Upper lobe of left lung (tissue), 4 donors: Measurements from ENCODE around the gene P4HA3.
"Not testable (repeated sequence)": the region's sequence is repeated elsewhere in the genome, so short reads cannot be mapped to it uniquely, and the experiment has no call there.

Experiments
- EP300 ChIP-seq, 4 donors: sonication (generic); formaldehyde crosslinking; IDR thresholded peaks; one replicate each; pipeline ENCODE4 v1.5.1; 2017; ENCODE audit warnings: antibody characterized with exemption in 4 of 4, control low read depth in 2 of 4
- POLR2AphosphoS5 ChIP-seq, 2 donors: sonication (generic); formaldehyde crosslinking; IDR thresholded peaks; one replicate each; pipeline ENCODE4 v1.5.1; 2017; ENCODE audit warnings: antibody characterized with exemption in 2 of 2
- TF ChIP-seq, protein P1 (sequence below), 6 experiments: fragments of 450-650 bp in 4 of 6; fragments of 200-600 bp in 2 of 6; sonication (generic) in 2 of 6; IDR thresholded peaks; one replicate each; pipeline ENCODE4 v1.5.1; 2016 to 2019; ENCODE audit warnings: antibody characterized with exemption in 6 of 6

DNA sequence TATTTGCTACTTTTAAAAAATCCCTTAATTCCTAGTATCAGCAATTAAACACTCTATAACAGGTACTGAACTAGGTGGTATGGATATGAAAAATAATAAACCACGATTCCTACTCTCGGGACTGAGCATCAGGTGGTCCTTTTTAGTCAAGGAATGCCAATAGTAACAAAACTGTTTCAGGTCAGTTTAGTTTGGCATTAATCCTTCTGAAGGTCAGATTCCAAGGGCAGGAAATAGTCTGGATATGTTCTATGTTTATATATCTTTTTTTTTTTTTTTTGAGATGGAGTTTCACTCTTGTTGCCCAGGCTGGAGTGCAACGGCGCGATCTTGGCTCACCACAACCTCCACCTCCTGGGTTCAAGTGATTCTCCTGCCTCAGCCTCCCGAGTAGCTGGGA, 19.6 kb upstream of the P4HA3 start:
- not testable (repeated sequence) for TF ChIP-seq EP300, POLR2AphosphoS5 (IDR thresholded peaks at IDR 0.05)
- TF ChIP-seq, protein P1, sequence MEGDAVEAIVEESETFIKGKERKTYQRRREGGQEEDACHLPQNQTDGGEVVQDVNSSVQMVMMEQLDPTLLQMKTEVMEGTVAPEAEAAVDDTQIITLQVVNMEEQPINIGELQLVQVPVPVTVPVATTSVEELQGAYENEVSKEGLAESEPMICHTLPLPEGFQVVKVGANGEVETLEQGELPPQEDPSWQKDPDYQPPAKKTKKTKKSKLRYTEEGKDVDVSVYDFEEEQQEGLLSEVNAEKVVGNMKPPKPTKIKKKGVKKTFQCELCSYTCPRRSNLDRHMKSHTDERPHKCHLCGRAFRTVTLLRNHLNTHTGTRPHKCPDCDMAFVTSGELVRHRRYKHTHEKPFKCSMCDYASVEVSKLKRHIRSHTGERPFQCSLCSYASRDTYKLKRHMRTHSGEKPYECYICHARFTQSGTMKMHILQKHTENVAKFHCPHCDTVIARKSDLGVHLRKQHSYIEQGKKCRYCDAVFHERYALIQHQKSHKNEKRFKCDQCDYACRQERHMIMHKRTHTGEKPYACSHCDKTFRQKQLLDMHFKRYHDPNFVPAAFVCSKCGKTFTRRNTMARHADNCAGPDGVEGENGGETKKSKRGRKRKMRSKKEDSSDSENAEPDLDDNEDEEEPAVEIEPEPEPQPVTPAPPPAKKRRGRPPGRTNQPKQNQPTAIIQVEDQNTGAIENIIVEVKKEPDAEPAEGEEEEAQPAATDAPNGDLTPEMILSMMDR (IDR thresholded peaks at IDR 0.05): not testable (repeated sequence)
